DND-41 (cell line): ENCODE data around the gene TBRG1.

Experiments used
- CTCF ChIP-seq: IDR thresholded peaks from 2 replicates; pipeline ENCODE4 v1.5.1; 2012; ENCODE audit warnings: borderline replicate concordance, low read length, moderate library complexity, mild to moderate bottlenecking; ENCODE audit not compliant: poor library complexity, severe bottlenecking; ENCODE audit errors: extremely low read depth
- EZH2 ChIP-seq: IDR thresholded peaks from 3 replicates; pipeline ENCODE4 v1.6.1; 2012; ENCODE audit warnings: borderline replicate concordance, low read depth, mild to moderate bottlenecking, moderate library complexity, low read length, inconsistent platforms; ENCODE audit not compliant: severe bottlenecking

GRCh38 chr11:124592627-124593026 is 30.0 kb upstream of the TBRG1 start:
- TF ChIP-seq CTCF (no peak), EZH2 (no peak)
